Stimulated activated naive CD4-positive, alpha-beta T cell treated with Interleukin-2 at 50 U/mL for 16 hours (primary cell): ENCODE data around the gene PRRC1.

Experiments
- DNase-seq: peaks from one replicate; lab custom pipeline; 2025; lab: John Stamatoyannopoulos, UW

PRRC1 gene

GRCh38 chr5:127580731-127581130 is 63.3 kb downstream of the PRRC1 start:
- DNase-seq = no peak

DNA sequence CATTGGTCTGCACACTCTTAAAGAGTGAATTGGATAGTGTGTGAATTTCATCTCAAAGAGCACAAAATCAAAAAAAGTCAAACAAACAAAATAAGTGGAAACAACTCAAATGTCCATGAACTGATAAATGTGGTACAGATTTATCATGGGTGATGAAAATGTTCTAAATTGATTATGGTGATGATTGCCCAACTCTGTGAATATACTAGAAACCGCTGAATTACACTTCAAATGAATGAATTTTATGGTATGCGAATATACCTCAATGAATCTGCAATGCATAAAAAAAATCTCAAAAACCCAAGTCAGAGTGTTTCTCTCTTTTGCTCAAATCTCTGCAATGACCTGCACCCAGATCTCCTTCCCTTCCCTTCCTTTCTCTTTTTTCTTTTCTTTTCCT is 64.0 kb downstream of the PRRC1 start:
- no peak for DNase-seq

DNA sequence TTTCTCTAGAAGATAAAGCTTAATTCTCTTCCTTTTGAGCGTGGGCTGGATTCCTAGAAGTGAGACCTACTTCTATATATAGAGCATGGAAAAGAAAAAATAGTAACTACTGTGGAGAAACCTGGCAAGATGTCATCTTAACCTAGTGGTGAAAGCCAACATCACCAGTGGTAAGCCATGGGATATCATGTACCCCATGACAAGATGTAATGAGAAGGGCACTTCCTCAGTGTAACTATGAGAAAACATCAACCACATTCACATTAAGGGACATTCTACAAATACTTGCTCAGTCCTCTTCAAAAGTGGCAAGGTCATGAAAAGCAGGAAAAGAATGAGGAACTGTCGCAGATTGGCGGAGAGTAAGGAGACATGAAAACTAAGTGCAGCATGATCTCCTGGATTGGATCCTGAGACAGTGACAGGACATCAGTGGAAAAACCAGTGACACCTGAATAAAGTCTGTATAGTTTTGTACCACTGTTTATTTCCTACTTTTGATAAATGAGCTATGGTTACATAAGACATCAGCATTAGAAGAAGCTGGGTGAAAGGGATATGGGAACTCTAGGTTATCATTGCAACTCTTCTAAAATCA is 65.4 kb downstream of the PRRC1 start:
- no peak for DNase-seq

- no peak for DNase-seq
Measured at GRCh38 chr5:127583866-127584265, 66.4 kb downstream of the PRRC1 start.

- DNase-seq = no peak
Measured at GRCh38 chr5:127585661-127586060, 68.2 kb downstream of the PRRC1 start.

GRCh38 chr5:127586066-127586770 is 68.8 kb downstream of the PRRC1 start:
- DNase-seq = no peak

GRCh38 chr5:127586811-127587210 is 69.4 kb downstream of the PRRC1 start:
- no peak for DNase-seq

DNA sequence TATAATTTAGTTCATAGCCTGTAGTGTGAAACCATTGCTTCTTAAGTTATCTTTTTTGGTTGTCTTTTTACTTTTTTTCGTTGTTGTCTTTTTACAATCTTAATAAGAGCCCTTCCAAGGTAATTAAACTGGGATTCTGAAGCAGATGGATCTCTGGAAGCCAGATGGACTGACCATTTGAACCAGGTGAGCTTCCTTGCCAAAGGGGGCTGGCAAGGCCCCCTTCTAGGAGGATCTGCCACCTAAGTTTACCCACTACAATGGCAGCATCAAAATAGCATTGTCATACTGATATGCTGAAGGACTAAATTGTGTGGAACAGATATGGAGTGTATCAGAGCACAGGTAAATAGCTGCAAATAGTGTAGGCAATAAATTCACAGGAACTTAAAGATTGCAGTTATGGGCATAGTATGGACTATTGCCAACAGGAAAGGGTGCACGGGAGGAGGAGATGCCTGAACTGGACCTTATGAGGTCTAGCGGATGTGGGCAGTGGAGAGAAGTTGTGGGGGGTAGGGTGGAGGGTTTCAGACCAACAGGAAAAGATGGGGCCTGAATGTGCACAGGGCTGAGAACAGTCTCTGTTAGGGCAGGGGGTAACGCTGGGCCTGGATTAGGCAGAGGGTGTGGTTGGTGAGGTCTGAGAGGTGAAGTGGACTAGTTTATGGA is 69.9 kb downstream of the PRRC1 start:
- no peak for DNase-seq

DNA sequence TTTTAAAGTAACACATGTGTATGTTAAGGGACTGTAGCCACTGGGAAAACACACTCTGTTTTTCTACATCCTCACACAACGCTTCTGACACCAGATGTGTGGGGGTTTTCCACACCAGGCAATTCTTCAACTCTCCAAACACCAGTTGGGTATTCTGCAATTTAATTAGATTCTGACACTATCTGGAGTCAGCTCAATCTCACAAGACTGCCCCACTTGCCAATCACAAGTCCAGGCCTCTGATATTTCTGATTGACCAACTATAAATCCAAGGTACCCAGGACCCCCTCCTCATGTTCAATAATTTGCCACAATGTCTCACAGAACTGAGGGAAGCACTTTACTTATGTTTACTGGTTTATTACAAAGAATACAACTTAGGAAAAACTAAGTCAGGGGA is 70.9 kb downstream of the PRRC1 start:
- DNase-seq = no peak

DNA sequence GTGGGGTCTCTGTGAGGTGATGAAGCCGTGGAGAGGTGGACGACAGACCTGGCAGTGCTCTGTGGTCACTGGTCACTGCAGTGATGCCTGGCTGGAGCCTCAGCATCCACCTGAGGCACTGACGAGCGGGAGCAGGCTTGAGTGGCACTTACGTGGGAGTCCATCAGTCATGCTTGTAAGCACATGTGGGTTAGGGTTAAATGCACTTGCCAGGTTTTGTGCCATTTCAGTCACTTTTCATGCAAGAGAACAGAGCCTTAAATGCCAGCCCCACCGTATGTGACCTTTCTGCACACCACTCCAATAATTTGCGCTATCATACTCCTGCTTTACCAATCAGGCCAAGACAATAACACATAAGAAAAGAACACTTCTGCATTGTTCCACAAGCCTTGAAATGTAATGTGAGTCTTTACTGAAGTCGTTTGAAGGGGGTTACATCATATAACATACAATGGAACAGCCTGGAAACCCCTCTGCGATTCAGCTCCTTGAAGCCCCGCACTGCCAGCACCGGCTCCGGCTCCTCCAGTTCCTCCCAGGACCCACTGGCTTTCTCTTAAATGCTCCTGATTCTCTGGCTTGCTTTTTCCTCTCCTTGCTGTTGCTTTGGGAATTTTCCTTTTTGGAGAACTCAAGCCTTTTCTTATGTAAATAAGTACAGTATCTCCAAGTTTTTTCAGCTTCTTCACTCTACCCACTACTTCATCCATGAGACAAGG is 72.0 kb downstream of the PRRC1 start:
- DNase-seq = no peak

- no peak for DNase-seq
Measured at GRCh38 chr5:127590156-127590722, 72.8 kb downstream of the PRRC1 start.

GRCh38 chr5:127595484-127596368 is 78.3 kb downstream of the PRRC1 start:
- no peak for DNase-seq

- DNase-seq = no peak
Measured at GRCh38 chr5:127596501-127596900, 79.1 kb downstream of the PRRC1 start.

DNA sequence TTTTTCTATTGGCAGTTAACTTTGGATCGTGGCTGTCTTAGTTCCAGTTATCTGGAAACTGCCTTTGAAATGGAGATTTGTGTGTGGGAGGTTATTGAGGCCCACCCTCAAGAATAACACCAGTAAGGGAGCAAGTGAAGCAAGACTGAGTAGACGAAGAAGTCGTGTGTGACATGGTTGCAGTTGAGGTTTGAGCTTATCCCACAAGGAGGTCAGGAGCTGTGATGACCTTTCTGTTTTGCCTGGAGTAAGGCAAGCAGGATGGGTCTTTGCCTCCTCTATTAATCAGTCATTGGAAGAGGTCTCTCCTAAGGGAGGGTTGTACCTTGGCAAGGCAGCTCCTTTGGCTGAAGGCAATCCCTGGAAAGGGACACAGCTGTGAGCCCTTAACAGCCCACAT is 81.9 kb downstream of the PRRC1 start:
- DNase-seq = no peak

GRCh38 chr5:127599847-127600246 is 82.4 kb downstream of the PRRC1 start:
- no peak for DNase-seq

DNA sequence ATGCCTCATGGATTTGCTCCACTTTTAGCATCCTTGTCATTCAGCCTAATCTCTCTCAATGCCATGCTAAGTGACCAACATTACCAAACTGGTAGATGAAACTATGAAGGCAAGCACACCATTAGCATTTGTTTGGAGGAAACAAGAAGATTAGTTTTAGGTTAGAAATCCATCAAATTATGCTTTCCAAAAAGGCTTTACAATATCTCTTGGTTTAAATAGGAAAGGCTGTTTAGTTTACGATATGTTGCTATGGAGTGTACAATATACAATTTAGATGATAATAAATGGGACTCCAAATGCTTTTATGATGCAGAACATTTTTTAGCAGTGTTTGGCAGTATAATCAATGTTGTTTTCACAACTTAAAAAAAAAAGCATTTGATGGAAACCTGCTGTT is 83.7 kb downstream of the PRRC1 start:
- no peak for DNase-seq

- DNase-seq = no peak
Measured at GRCh38 chr5:127601601-127602000, 84.2 kb downstream of the PRRC1 start.

- no peak for DNase-seq
Measured at GRCh38 chr5:127602481-127602880, 85.0 kb downstream of the PRRC1 start.

DNA sequence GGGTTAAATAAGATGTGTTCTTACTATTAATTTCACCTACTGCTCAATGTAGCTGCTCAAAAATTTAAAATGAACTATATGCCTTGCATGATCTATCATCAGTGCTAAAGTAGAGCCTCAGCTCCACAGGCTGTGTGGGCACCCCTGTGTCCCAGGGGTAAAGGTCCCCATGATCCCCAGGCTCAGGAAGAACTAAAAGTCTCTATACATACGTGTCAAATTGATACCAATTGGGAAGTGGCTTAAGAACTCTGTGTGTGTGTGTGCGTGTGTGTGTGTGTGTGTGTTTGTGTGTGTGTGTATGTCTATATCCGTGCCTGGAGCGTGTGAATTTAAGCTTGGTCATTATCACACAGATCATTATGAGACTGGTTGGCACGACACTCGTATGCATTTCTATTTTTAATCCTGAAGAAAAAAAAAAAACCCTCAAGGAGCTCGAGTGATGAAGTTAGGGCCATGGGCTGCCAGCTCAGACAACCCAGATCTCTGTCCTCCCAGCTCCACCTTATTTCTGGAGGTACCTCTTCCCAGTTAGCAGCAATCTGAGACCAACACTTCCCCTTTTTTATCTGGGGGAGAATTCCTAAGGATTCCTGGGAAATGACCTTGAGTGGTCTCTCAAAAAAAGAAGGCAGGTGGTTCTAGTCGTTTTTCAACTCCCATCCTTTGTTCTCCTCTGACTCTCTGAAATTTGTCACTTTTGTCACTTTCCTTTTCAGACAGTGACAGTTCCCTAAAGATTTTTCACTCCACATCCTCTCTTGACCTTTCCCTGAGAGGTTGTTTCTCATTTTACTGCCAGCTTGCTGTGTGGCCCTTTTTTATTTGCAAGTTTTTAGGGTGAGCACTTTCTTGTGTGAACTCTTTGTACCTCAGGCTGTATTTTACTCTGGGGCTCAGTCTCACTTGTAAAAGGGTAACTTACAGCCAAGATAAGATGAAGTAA is 85.7 kb downstream of the PRRC1 start:
- no peak for DNase-seq
